HG03558 (cell line): ENCODE data around the gene UBQLNL.
A peak's percentile ranks its signal among the peaks of the same experiment; 100 is the strongest.

ENCODE experiments used
- ATAC-seq: cut with Tn5 transposase; IDR thresholded peaks from one replicate; pipeline ENCODE4 v1.9.1; 2021; ENCODE audit warnings: moderate number of reproducible peaks; ENCODE audit not compliant: unreplicated experiment; ENCODE audit errors: extremely low read depth

Gene UBQLNL, protein sequence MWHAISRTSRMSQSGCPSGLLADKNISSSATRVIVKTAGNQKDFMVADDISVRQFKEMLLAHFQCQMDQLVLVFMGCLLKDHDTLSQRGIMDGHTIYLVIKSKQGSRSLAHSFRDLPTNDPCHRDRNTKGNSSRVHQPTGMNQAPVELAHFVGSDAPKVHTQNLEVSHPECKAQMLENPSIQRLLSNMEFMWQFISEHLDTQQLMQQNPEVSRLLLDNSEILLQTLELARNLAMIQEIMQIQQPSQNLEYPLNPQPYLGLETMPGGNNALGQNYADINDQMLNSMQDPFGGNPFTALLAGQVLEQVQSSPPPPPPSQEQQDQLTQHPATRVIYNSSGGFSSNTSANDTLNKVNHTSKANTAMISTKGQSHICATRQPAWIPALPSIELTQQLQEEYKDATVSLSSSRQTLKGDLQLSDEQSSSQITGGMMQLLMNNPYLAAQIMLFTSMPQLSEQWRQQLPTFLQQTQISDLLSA

DNA sequence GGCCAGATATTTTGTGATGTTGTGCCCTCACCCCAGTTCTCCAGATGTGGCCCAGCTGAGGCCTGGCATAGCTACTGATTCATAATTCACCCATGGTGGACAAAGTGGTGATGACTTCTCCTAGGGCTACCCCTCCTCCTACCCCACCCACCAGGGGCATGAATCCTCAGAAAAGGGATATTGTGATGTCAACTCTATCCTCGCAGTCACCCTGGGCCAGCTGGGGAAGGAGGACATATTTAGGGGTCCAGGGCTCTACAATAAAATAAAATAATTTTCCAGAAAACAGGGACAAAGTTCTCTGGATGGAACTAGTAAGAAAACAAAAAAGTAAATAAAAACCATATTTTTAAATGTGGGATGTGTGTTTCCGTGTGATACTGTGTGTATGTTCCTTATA is at the start of gene UBQLNL:
Gene UBQLNL, minus strand, starts transcription at position 101 of the 400 bp plus-strand sequence. CDS start 258 bp downstream, outside the sequence.
- ATAC-seq = no peak

DNA sequence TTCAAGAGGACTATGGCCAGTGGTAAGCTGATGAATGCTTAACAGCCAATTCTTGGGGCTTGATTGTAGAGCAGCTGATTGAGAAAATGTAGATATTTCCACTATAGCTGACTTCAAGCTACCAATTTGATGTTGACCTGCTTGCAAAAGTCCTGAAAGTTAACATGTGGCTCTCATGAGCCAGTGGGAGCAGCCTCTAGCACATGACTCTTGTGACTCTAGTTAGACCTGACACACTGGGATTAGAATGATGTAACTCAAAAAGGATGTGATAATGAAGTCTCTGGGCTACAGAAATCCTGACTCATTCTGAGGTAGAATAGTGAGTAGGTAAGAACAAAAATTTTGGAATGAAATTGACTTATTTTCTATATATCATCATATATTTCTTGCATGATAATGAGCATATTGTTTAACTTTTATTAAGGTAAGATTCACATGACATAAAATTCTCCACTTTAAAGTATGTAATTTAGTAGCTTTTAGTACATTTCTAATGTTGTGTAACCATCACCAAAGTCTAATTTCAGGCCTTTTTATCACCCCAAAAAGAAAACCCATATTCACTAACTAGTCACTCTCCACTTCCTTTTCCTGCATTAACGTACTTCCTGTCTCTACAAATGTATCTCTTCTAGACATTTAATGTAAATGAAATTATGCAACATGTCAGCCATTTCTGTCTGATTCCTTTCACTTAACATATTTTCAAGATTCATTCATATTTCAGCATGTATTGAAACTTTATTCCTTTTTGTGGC is 47.9 kb upstream of the UBQLNL start:
- no peak for ATAC-seq

DNA sequence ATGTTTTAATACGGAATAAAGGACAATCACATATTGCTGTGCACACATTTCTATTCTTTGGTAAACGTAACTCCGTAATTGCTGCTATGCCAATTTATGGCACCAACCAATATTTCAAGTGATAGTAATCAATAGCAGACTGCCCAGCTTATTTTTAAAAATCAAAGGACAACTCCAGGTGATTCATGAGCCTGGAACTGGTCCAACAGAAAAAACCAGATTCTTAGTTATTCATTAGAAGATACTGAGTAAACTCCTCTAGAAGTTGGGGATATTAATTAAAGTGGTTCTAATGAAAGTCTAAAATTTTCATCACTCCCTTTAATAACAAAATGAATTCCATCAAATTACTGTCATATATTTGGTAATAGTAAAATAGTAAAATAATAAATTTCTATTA is 41.3 kb upstream of the UBQLNL start:
- ATAC-seq = no peak

DNA sequence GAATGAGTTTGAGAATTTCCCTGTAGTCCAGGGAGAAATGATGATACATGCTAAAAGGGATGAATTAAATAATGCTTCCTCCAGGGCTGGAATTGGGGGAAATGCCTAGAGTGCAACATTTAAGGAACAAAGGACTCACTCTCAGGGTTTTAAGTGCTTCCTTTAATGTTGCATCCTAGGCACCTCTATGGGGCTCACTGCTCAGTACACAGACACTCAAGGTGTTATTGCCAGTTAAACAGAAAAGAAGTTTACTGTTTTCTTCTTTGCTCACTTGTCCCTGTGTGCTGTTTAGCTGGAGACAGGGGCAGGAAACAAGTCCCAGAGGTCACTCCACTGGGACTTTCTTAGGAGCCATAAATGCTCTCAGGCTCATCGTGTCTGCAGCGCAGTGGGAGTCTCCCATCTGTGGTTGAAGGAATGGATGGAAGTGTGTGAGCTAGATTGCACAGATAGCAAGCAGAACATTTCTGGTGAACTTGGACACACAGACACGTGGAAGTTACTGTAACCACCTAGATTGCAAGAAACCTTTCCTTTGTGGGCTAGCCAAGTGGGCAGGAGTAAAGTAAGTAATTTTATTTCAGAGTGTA is 40.2 kb upstream of the UBQLNL start:
- no peak for ATAC-seq

DNA sequence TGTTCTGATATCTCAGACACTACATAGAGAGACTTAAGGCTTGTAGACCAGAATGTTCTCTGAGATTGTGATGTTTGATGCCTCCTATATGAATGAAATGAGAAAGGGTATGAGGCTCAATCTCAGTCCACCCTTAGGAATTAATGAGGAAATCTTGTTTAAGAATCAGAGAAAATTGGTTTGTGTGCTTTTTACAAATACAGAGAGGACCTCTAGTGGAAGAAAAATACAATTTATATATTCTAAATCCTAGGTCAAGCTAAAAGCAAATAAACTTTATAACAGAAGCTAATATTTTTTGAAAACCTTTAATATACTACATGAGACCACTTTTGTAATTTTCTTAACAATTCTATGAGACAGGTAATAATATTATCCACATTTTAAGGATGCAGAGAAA is 36.8 kb upstream of the UBQLNL start:
- ATAC-seq = no peak

DNA sequence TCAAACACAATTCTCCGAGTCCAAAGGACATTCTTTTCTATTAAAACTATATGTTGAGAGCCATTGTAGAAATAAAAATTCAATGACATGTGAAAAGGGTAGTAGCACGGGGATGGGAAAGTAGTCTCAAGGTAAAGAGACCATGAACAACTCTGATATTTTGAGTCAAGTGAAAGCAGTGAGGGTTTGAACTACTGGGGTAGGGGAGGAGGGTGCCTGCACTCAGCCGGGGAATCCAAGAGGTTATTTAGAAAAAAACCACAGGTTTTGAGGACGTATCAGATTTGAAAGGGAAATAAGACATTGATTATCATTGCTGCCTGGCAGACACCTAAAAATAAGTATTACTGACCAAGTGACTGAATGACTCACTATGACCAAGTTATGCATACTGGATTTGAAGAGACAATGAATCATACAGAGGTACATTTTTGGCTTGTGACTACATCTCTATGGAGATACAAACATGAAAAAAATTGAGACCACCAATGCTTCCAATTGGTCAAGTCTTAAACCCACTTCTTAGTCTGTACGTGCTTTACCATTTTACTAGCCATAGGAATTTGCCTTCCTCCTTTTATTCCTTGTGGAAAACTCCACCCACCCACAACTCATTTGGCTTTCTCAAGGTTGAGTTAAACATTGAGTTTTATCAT is 34.1 kb upstream of the UBQLNL start:
- peak; percentile 52 for ATAC-seq

DNA sequence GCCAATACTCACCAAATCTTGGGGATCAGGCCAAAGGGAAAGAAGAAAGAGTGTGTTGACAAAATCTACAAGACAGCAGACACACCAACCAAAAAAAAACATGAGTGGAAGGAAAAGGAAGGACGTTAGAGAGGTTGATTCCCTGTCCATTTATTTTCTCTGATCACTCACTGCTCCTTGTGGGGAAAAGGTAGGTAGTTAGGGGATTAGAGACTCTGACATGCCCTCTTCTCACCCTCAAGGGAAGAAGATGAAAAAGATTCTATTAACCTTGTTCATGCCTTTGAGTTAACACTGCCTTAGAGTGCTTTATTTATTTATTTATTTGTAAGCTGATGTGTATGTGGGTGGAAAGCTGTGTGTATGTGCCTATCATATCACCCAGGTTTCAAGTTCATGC is 31.9 kb upstream of the UBQLNL start, which contains the start of gene OR52H1:
Gene OR52H1, minus strand, starts transcription at position 101 of the 400 bp plus-strand sequence. CDS start 3,035 bp downstream, outside the sequence.
- no peak for ATAC-seq

DNA sequence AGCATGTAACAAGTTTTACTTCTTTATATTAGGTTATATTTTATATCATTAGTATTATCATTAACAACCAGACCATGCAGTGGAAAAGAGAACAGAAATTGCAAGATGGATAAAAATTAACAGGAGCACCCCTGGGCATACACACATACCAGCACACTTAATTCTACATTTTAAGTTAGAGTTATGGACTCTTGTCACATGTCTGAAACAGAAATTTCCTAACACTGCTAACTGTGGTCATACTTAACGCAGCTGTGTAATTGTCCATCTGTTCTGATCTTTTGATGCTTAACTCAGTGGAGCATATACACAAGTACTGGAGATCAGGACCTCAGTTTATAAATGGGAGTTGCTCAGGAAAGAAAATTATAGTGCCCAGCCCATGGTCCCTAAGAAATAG is 31.5 kb upstream of the UBQLNL start:
- ATAC-seq = no peak

DNA sequence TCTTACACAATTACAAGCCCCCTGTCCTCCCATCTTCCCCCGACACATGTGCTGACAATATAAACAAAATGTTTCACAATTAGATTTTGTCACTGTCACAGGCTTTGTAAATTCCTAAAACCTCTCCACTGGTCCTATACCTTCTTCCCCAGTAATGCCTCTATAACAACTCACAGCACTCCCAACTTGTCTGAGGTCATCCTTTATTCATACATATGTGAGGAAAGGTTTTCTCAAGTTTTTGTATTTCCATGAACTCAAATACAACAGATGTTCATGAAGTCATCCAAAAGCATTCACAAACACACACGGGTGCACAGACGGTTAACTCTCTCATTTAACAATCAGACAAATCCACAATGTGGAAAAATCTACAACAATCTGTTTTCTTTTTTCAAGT is 30.0 kb upstream of the UBQLNL start:
- ATAC-seq = no peak

DNA sequence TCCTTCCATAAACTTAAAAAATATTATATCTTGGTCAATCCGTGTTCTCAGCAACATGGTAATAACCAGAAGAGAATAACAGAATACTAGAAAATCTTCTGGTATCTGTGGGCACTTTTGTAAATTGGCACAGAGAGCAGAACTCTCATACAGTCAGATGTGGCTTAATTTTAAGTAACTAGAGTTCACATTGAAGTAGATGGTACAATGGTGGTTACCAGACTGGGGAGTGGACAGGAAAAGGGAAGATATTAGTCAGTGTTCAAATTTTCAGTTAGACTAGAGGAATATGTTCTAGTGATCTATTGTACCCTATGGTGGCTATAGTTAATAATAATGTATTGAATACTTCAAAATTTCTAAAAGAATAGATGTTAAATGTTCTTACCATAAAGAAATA is 24.9 kb upstream of the UBQLNL start:
- no peak for ATAC-seq

DNA sequence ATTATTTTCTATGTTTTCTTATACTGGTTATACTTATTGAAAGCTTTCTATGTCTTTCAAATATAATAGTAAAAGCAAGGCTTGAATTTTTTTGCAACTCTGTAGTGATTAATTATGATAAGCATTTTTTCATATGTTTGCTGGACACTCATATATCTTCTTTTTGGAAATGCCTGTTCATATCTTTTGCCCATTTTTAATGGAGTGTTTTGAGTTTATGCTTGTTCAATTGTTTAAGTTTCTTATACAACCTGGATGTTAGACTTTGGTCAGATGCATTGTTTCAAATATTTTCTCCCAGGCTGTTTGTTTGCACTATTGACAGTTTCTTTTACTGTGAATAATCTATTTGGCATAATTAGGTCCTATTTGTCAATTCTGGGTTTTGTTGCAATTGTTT is 20.0 kb upstream of the UBQLNL start:
- ATAC-seq = no peak

DNA sequence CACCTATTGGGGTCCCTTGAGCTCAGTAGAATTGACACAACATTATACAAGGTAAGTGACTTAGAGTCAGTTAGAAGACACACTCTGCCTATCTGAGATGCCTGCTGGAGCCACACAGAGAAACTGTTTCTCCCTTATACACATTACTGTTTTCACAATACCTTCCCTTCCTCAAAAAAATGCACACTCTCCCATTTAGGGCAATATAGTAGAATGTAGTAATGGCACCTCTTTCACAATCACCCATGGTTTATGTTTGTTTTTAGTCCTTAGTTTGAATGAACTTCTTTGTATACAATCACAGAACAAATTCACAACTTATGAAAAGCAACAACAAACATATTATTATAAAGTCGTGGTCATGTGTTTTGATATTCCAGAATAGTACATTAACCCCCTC is 17.5 kb upstream of the UBQLNL start:
- ATAC-seq = no peak

DNA sequence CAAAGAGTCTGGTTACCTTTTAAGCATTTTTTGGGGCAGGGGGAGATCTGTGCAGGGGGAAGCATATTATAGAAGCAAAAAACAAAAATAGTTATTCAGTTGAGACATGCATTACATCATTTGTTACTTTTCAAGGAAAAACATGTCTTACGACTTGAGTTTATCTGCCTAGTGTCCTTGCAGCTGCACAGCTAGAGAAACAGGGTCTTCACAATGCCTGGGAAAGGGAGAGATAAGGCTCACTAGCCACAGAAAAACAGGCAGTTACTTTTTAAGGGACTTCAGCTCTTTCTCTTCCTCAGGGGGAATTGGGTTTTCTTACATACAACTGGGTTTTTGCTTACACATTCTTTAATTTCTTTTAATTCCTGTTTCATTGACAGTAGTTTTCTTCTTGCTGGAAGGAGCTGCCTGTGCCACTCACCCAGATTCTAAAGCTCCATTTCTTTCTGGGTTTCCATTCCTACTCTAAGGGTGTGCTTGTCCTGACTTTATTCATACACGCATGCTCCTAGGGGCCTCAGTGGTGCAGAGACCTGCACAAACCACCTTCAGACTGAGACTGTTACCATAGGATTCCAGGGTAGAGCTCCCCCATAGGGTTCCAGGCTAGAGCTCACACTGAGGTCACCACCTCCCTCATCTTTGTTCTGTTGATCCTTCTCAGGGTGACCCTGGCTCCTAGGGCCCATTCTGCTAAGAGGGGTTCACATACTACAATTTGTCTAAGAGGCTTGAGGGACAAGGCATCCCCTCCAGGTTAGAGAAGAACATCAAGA is 14.7 kb upstream of the UBQLNL start:
- no peak for ATAC-seq

DNA sequence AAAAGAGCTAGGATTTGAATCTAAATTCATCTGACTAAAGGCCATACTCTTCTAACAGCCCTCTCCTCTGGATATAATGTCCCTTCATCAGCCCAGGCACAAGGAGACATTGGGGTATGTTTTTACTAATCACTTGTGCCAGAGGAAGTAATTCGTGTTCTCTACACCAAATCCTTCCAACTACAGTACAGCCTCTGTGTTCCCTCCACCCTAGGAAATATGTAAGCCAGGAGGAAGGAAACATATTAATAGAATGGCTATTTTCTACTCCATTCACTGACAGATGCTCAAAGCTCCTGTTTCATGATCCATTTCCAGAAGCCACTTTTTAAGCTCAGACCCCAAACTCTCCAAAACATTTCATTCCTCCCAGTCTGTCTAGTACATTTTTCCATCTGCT is 12.0 kb upstream of the UBQLNL start:
- no peak for ATAC-seq

DNA sequence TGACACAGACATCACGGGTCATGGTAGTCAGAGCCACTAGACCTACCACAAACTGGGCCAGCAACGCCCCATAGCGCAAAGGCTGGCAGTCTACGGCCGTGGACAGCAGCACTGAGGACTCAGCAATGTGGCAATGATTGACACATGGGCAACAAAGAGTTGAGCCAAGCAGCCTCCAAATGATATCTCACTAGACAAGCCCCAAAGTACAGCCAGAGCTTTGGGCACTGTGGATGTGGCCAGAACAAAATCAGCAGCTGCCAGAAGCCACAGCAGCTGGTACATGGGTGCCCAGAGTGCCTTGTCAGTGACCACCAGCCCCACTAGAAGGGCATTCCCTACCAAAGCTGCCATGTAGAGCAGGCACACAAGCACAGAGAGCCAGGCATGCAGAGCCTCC is 11.2 kb upstream of the UBQLNL start:
- ATAC-seq = no peak

DNA sequence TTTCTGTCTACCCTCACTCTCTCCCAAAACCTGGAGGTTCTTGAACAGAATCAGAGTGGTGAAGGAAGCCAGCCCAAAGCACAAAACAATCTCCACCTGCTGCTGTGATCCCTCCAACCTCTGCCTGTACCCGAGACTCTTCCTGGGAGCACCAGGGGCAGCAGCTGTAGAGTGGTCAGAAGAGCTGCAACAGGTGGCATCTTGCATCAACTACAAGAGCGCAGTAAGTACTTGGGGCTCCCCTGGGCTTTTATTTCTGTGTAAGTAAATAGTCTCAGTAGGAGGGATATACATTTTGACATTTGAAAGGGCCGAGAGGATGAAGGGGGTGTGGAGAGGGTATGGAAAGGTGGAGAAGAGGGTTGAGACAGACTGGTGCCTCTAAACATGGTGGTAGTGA is 8.3 kb upstream of the UBQLNL start:
- ATAC-seq = no peak

DNA sequence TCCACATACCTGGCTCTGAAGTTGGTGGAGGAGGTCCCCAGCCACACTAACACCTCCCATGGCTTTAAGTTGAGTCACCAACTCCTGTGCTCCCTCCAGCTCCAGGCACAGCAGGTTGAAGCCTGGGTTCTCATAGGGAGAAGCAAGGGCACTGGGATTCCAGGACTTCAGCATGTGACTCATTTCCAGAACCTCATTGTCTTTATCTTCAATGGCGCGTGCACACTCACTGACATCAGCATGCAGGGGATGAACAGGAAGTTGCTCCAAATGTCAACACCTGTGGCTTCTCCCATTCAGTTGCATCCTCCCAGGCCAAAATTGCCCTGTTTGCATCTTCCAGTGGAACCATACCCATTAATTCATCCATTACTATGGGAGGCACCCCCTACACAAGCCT is 5.8 kb upstream of the UBQLNL start:
- ATAC-seq = no peak

DNA sequence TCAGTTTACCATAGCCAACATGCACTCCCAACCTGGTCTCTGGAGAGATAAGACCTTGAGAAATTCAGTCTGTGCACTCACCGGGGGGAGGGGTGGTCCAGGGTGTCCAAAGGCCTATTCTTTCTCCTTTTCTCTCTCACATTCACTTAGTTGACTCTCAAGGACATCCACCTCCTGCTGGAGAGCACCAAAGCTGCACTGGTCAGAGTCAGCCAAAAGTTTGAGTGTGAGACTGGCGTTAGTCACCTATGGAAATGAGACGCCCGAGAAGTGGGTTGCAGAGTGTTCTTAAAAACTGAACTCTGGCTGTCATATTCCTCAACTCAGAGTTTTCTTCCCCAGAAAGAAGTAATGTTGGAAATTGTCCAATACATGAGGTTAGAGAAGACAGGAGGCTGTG is 5.0 kb upstream of the UBQLNL start:
- no peak for ATAC-seq

DNA sequence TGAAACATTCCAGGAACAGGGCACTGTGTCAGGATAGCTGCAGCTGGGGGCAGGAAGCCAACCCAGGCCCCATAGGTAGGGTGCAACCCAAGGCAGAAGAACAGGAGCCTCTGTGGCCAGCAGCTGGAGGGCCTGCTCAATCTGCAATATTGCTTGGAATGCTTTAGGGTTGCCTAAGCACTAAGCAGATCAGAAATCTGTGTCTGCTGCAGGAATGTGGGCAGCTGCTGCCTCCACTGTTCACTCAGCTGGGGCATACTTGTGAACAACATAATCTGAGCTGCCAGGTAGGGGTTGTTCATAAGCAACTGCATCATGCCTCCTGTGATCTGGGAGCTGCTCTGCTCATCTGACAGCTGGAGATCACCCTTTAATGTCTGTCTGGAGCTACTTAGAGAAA is 1.7 kb downstream of the UBQLNL start:
- ATAC-seq = no peak

DNA sequence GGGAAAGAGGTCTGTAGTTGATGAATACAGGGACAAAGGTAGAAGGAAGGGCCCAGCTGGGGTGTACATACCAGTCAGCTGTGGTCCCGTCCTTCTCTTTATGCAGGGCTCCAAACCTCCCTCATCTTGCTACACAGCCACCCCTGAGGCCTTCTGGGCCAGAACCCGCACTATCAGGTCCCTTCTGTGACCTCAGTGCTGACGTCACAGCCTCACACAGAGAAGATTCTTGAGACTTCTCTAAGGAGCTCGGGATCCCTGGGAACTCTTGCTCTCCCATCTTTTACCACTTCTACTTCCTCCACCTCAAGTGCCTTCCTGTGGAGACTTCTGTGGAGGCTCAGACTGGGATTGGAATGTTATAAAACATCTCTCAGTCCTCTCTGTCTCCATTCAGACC is 6.7 kb downstream of the UBQLNL start, which contains the start of gene UBQLN3:
Gene UBQLN3, minus strand, starts transcription at position 155 of the 400 bp plus-strand sequence. CDS start 399 bp downstream, outside the sequence.
- ATAC-seq = no peak
